Duodenal mucosa (tissue), 2 donors: ENCODE results near the gene EYA3.

Experiments
- H3K27ac ChIP-seq: one replicate; pipeline ENCODE4 v1.7.0; 2013; ENCODE audit warnings: low read depth, low read length
- H3K27me3 ChIP-seq, 2 donors: one replicate each; pipeline ENCODE4 v1.7.0; 2013; ENCODE audit warnings: low read length in 2 of 2, control low read depth in 1 of 2; ENCODE audit not compliant: insufficient read depth in 2 of 2, control insufficient read depth in 1 of 2
- H3K36me3 ChIP-seq, 2 donors: one replicate each; pipeline ENCODE4 v1.7.0; 2013; ENCODE audit warnings: low read length in 2 of 2, control low read depth in 1 of 2; ENCODE audit not compliant: insufficient read depth in 2 of 2, control insufficient read depth in 1 of 2
- H3K4me1 ChIP-seq, 2 donors: one replicate each; pipeline ENCODE4 v1.7.0; 2013; ENCODE audit warnings: low read length in 2 of 2, control low read depth in 1 of 2; ENCODE audit not compliant: insufficient read depth in 2 of 2, control insufficient read depth in 1 of 2
- H3K4me3 ChIP-seq, 2 donors: one replicate each; pipeline ENCODE4 v1.7.0; 2013; ENCODE audit warnings: low read length in 2 of 2, low read depth in 1 of 2
- H3K9ac ChIP-seq, 2 donors: one replicate each; pipeline ENCODE4 v1.7.0; 2013; ENCODE audit warnings: low read length in 2 of 2, low read depth in 1 of 2
- H3K9me3 ChIP-seq, 2 donors: one replicate each; pipeline ENCODE4 v1.7.0; 2013; ENCODE audit warnings: low read length in 2 of 2, control low read depth in 1 of 2; ENCODE audit not compliant: control insufficient read depth in 1 of 2

The EYA3 gene

GRCh38 chr1:28088168-28088961 is at the start of gene EYA3:
Gene EYA3 (minus strand): TSS chr1:28088610. CDS start chr1:28058026, 30,584 bp downstream.
- H3K36me3 ChIP-seq: no peaks in the 10 kb centered on the region
- H3K27me3 ChIP-seq: no peaks in the 10 kb centered on the region
- peaks cover 21% of the 10 kb centered on the region in 2 donors for H3K4me1 ChIP-seq
- peak within 1 kb of the TSS; percentile 58 to 84 for H3K9ac ChIP-seq
- no peaks in the 10 kb centered on the region for H3K9me3 ChIP-seq
- H3K4me3 ChIP-seq: peak within 1 kb of the TSS; percentile 82 to 98
- H3K27ac ChIP-seq: peak within 1 kb of the TSS; percentile 86

GRCh38 chr1:28136922-28137613 is 48.7 kb upstream of the EYA3 start:
- H3K9me3 ChIP-seq: no peaks in the 10 kb centered on the region
- H3K4me3 ChIP-seq: no peak overlapping the region
- no peaks in the 10 kb centered on the region for H3K36me3 ChIP-seq
- no peak overlapping the region for H3K27ac ChIP-seq
- H3K9ac ChIP-seq: no peak overlapping the region
- H3K27me3 ChIP-seq: no peaks in the 10 kb centered on the region
- H3K4me1 ChIP-seq: no peaks in the 10 kb centered on the region

GRCh38 chr1:28136169-28136921 is 47.9 kb upstream of the EYA3 start:
- H3K9ac ChIP-seq: no peak overlapping the region
- no peak overlapping the region for H3K27ac ChIP-seq
- H3K4me1 ChIP-seq: no peaks in the 10 kb centered on the region
- H3K36me3 ChIP-seq: no peaks in the 10 kb centered on the region
- H3K4me3 ChIP-seq: no peak overlapping the region
- no peaks in the 10 kb centered on the region for H3K27me3 ChIP-seq
- no peaks in the 10 kb centered on the region for H3K9me3 ChIP-seq

- Histone ChIP-seq H3K4me3 (no peak overlapping the region), H3K27me3 (no peaks in the 10 kb centered on the region), H3K4me1 (no peaks in the 10 kb centered on the region), H3K36me3 (no peaks in the 10 kb centered on the region), H3K27ac (no peak overlapping the region), H3K9ac (no peak overlapping the region), H3K9me3 (no peaks in the 10 kb centered on the region)
Measured at GRCh38 chr1:28135371-28136168, 47.2 kb upstream of the EYA3 start.

- Histone ChIP-seq H3K27ac (no peak overlapping the region), H3K9me3 (no peaks in the 10 kb centered on the region), H3K4me1 (no peaks in the 10 kb centered on the region), H3K9ac (no peak overlapping the region), H3K27me3 (no peaks in the 10 kb centered on the region), H3K36me3 (no peaks in the 10 kb centered on the region), H3K4me3 (no peak overlapping the region)
Measured at GRCh38 chr1:28134651-28135207, 46.3 kb upstream of the EYA3 start.

DNA sequence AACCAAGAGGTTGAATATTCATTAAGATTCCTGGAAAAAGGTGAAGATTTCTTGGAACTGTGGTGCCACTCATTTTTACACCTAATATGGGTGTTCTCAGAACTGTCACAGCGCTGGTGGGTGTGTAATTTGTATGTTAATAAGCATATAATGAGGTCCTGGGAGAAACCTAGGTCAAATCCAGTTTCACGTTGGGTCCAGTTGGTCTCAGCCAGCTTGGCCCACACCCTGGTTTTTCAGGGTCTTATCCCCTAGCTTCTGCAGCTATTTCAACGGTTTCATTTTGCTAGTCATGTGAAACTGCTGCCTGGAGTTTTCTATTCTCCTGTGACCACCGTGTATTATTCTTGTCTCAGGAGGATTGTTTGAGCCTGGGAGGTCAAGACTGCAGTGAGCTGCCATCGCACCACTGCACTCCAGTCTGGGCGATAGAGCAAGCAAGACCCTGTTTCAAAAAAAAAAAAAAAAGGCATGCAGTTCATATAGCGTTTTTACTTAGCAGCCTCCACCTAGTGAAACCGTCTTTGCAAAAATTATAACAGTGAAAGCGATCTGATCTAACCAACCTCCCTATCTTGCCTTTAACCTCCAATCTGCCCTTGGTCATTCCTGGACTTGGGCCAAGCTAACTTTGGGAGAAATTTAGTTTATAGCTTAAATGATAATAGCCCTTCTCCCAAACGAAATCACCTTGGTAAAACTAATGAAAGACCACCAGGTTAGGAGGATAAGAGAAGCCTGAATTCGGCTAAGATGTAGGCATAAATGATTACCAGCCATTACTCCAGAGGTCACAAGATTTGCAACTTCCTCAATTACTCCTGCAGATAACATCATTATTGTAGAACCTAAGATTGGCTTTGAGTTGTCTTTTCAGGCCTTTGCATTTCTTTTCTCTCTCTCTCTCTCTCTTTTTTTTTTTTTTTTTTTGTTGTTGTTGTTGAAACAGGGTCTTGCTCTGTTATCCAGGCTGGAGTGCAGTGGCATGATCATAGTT is 44.1 kb upstream of the EYA3 start:
- Histone ChIP-seq H3K4me3 (no peak overlapping the region), H3K36me3 (no peaks in the 10 kb centered on the region), H3K27ac (no peak overlapping the region), H3K9me3 (no peaks in the 10 kb centered on the region), H3K27me3 (no peaks in the 10 kb centered on the region), H3K9ac (no peak overlapping the region), H3K4me1 (no peaks in the 10 kb centered on the region)

DNA sequence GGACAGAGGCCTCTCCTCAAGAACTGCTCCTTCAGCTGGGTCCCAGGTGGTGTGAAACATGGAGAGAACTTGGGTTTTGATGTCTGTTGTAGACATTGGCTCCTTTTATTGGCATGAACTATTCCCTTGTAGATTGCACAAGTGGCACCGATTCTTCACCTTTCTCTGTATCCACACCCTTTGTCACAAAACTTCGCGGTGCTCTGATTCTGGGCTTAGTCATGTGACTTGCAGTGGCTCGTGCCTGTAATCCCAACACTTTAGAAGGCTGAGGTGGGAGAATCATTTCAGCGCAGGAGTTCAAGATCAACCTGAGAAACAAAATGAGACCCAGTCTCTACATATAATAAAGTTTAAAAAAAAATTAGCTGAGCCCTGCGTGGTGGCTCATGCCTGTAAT is 42.5 kb upstream of the EYA3 start:
- Histone ChIP-seq H3K4me1 (no peaks in the 10 kb centered on the region), H3K36me3 (no peaks in the 10 kb centered on the region), H3K27ac (no peak overlapping the region), H3K27me3 (no peaks in the 10 kb centered on the region), H3K9ac (no peak overlapping the region), H3K9me3 (no peaks in the 10 kb centered on the region), H3K4me3 (no peak overlapping the region)

DNA sequence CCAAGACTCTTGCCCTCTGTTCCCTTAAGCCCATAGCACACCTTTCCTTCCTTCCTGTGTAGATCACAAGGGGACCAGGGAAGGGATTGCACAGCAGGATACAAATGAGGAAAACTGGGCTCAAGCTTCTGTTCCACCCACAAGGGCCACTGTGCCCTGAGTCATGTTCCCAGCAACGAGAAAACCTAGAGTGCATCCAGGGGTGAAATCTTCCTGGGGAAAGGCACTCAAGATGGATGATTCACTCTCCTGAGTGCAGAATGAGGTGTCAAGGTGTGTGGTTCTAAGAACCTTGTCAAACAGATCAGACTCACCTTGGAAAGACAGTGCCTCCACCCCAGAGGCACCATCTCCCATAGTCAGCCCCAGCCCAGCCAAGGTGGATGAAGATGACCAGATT is 40.7 kb upstream of the EYA3 start:
- Histone ChIP-seq H3K9me3 (no peaks in the 10 kb centered on the region), H3K27ac (no peak overlapping the region), H3K4me3 (no peak overlapping the region), H3K27me3 (no peaks in the 10 kb centered on the region), H3K9ac (no peak overlapping the region), H3K36me3 (no peaks in the 10 kb centered on the region), H3K4me1 (no peaks in the 10 kb centered on the region)
